SU-DHL-6 (cell line): ENCODE data around the gene AP2S1.

ENCODE experiments used
- H2AFZ ChIP-seq: fragments of 200-600 bp; sonication (generic); 2 replicates; pipeline ENCODE4 v1.6.1; 2014; ENCODE audit warnings: low read depth, mild to moderate bottlenecking, moderate library complexity, mixed read lengths, antibody characterized with exemption, low read length; ENCODE audit not compliant: severe bottlenecking
- H3F3A ChIP-seq: fragments of 200-600 bp; shearing (Covaris generic); 2 replicates; pipeline ENCODE4 v1.6.0; 2016; ENCODE audit warnings: antibody characterized with exemption, mild to moderate bottlenecking; ENCODE audit not compliant: insufficient read depth
- H3K27ac ChIP-seq: fragments of 200-600 bp; sonication (generic); 2 replicates; pipeline ENCODE4 v1.5.1; 2016; ENCODE audit warnings: low read depth, mild to moderate bottlenecking, low read length, moderate library complexity, mixed read lengths
- H3K27me3 ChIP-seq: fragments of 200-600 bp; sonication (generic), shearing (Covaris generic); 2 replicates; pipeline ENCODE4 v1.6.0; 2014; ENCODE audit warnings: mild to moderate bottlenecking, low read length
- H3K36me3 ChIP-seq: fragments of 200-600 bp; sonication (generic); 2 replicates; pipeline ENCODE4 v1.6.1; 2014; ENCODE audit warnings: mild to moderate bottlenecking, low read length, mixed read lengths
- H3K4me2 ChIP-seq: fragments of 300-600, 200-600 bp; shearing (Covaris generic), sonication (generic); 2 replicates; pipeline ENCODE4 v1.6.0; 2014; ENCODE audit warnings: low read length, low read depth, mild to moderate bottlenecking; ENCODE audit not compliant: poor library complexity, severe bottlenecking
- H3K4me3 ChIP-seq: fragments of 200-600 bp; sonication (generic); 2 replicates; pipeline ENCODE4 v1.5.1; 2014; ENCODE audit warnings: antibody characterized with exemption, low read length, mild to moderate bottlenecking, mixed read lengths; ENCODE audit not compliant: insufficient read depth, poor library complexity, severe bottlenecking
- H3K79me2 ChIP-seq: fragments of 200-600 bp; sonication (generic); 2 replicates; pipeline ENCODE4 v1.6.1; 2014; ENCODE audit warnings: mild to moderate bottlenecking, low read length, moderate library complexity; ENCODE audit not compliant: insufficient read depth
- H3K9ac ChIP-seq: fragments of 200-600 bp; sonication (generic); 2 replicates; pipeline ENCODE4 v1.7.0; 2014; ENCODE audit warnings: mild to moderate bottlenecking, low read length
- H3K9me2 ChIP-seq: fragments of 200-600 bp; sonication (generic); replicated peaks from 2 replicates; pipeline ENCODE4 v1.6.1; 2014; ENCODE audit warnings: low read length; ENCODE audit not compliant: insufficient read depth
- H3K9me3 ChIP-seq: fragments of 200-600 bp; sonication (generic); 2 replicates; pipeline ENCODE4 v1.6.1; 2014; ENCODE audit warnings: low read length, mixed read lengths; ENCODE audit not compliant: insufficient read depth
- H4K20me1 ChIP-seq: fragments of 200-600 bp; sonication (generic); 2 replicates; pipeline ENCODE4 v1.6.1; 2014; ENCODE audit warnings: low read depth, mild to moderate bottlenecking, antibody characterized with exemption, low read length, moderate library complexity, mixed read lengths
- EZH2phosphoT487 ChIP-seq: fragments of 200-600 bp; sonication (generic), shearing (Covaris generic); conservative IDR thresholded peaks from 2 replicates; pipeline ENCODE4 v1.6.1; 2018; ENCODE audit warnings: mild to moderate bottlenecking, antibody characterized with exemption, low read length, moderate library complexity, mixed read lengths
- TF ChIP-seq, protein P1 (sequence below): fragments of 200-600 bp; sonication (generic); IDR thresholded peaks from one replicate; pipeline ENCODE4 v1.5.1; 2017; ENCODE audit warnings: antibody characterized with exemption, mild to moderate bottlenecking, low read length, moderate library complexity; ENCODE audit not compliant: insufficient read depth, poor library complexity, severe bottlenecking

AP2S1 gene

DNA sequence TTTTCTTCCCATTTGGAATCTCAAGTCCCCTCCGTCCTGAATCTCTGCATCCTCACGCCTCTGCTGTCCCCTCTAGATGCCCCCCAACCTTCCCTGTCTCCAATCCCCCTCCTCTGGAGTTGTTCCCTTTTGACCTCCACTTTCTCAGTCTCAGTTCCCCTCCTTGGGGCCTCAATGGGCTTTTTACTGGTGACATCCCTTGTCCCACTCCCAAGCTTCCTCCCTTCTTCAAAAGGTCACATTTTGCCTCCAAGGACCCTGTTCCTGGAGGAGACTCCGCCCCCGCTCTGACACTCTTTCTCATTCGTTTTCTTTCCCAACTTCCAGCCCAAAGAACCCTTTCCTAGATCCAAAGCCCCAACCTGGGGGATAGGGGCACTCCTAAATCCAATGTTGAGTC, 1.0 kb downstream of the AP2S1 start:
- H3K36me3 ChIP-seq: no peaks in the 10 kb centered on the region
- H3K79me2 ChIP-seq: peaks cover 14% of the 10 kb centered on the region
- peak overlapping the region; percentile 93 for H3K4me3 ChIP-seq

DNA sequence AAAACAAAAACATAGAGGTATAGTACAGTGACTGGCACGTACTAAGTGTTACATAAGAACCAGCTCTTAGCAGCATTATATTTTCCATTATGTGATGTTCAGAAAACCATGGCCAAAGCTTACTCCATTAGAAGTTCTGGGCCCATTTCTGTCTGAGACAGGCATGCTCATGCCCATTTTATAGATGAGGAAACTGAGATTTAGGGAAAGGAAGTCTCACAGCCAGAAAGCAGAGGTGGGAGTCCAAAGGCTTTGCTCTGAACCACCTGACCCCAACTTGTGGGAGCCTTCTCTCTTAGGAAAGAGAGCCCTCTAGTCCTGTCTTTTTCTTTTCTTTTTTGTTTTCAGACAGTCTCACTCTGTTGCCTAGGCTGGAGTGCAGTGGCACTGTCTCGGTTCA, 2.3 kb downstream of the AP2S1 start:
- no peak overlapping the region for H3K4me2 ChIP-seq
- peaks cover 14% of the 10 kb centered on the region for H3K79me2 ChIP-seq
- H3K9me3 ChIP-seq: no peaks in the 10 kb centered on the region
- no peak overlapping the region for H3K9ac ChIP-seq
- no peak overlapping the region for H3K27ac ChIP-seq
- TF ChIP-seq, protein P1, sequence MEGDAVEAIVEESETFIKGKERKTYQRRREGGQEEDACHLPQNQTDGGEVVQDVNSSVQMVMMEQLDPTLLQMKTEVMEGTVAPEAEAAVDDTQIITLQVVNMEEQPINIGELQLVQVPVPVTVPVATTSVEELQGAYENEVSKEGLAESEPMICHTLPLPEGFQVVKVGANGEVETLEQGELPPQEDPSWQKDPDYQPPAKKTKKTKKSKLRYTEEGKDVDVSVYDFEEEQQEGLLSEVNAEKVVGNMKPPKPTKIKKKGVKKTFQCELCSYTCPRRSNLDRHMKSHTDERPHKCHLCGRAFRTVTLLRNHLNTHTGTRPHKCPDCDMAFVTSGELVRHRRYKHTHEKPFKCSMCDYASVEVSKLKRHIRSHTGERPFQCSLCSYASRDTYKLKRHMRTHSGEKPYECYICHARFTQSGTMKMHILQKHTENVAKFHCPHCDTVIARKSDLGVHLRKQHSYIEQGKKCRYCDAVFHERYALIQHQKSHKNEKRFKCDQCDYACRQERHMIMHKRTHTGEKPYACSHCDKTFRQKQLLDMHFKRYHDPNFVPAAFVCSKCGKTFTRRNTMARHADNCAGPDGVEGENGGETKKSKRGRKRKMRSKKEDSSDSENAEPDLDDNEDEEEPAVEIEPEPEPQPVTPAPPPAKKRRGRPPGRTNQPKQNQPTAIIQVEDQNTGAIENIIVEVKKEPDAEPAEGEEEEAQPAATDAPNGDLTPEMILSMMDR: no peak
- no peak for TF ChIP-seq EZH2phosphoT487
- H3K9me2 ChIP-seq: no peaks in the 10 kb centered on the region
- H3K27me3 ChIP-seq: no peaks in the 10 kb centered on the region
- H2AFZ ChIP-seq: no peak overlapping the region
- no peaks in the 10 kb centered on the region for H4K20me1 ChIP-seq
- no peak overlapping the region for H3K4me3 ChIP-seq
- H3K36me3 ChIP-seq: no peaks in the 10 kb centered on the region
- H3F3A ChIP-seq: no peaks in the 10 kb centered on the region

More for the DNA sequence above, 1.0 kb downstream of the AP2S1 start:
- Histone ChIP-seq H3K27me3 (no peaks in the 10 kb centered on the region), H3K4me2 (peak overlapping the region; percentile 74), H3K9me3 (no peaks in the 10 kb centered on the region), H3K9ac (peak overlapping the region; percentile 82), H3F3A (no peaks in the 10 kb centered on the region), H4K20me1 (no peaks in the 10 kb centered on the region), H3K27ac (no peak overlapping the region), H3K9me2 (no peaks in the 10 kb centered on the region), H2AFZ (no peak overlapping the region)
- TF ChIP-seq, protein P1: no peak
- no peak for TF ChIP-seq EZH2phosphoT487

DNA sequence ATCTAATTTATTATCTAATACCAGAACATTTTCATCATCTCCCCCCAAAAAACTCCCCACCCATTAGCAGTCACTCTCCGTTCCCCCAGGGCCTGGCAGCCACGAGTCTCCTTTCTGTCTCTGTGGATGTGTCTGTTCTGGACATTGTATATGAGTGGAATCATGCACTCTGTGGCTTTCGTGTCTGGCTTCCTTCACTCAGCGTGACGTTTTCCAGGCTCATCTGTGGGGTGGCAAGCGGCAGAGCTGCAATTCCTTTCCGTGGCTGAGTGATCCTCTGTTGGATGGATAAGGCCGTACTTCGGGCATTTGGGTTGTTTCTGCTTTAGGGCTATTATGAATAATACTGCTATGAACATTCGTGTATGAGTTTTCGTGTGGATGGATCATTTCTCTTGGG, 3.1 kb downstream of the AP2S1 start:
- Histone ChIP-seq H4K20me1 (no peaks in the 10 kb centered on the region), H3K27me3 (no peaks in the 10 kb centered on the region), H2AFZ (no peak overlapping the region), H3K9me3 (no peaks in the 10 kb centered on the region), H3F3A (no peaks in the 10 kb centered on the region), H3K27ac (no peak overlapping the region), H3K4me3 (no peak overlapping the region), H3K4me2 (no peak overlapping the region), H3K79me2 (peaks cover 14% of the 10 kb centered on the region), H3K9ac (no peak overlapping the region), H3K9me2 (no peaks in the 10 kb centered on the region), H3K36me3 (no peaks in the 10 kb centered on the region)
- no peak for TF ChIP-seq EZH2phosphoT487
- TF ChIP-seq, protein P1: no peak

GRCh38 chr19:46845959-46846459, 4.6 kb downstream of the AP2S1 start:
- Histone ChIP-seq H3K79me2 (peaks cover 14% of the 10 kb centered on the region), H3K9me2 (no peaks in the 10 kb centered on the region), H3K36me3 (no peaks in the 10 kb centered on the region), H3K9ac (no peak overlapping the region), H2AFZ (no peak overlapping the region), H4K20me1 (no peaks in the 10 kb centered on the region), H3K9me3 (no peaks in the 10 kb centered on the region), H3K4me3 (no peak overlapping the region), H3K27ac (no peak overlapping the region), H3F3A (no peaks in the 10 kb centered on the region), H3K4me2 (no peak overlapping the region), H3K27me3 (no peaks in the 10 kb centered on the region)
- TF ChIP-seq, protein P1: no peak
